Measurements from ENCODE around the gene GPR78.

The GPR78 gene

DNA sequence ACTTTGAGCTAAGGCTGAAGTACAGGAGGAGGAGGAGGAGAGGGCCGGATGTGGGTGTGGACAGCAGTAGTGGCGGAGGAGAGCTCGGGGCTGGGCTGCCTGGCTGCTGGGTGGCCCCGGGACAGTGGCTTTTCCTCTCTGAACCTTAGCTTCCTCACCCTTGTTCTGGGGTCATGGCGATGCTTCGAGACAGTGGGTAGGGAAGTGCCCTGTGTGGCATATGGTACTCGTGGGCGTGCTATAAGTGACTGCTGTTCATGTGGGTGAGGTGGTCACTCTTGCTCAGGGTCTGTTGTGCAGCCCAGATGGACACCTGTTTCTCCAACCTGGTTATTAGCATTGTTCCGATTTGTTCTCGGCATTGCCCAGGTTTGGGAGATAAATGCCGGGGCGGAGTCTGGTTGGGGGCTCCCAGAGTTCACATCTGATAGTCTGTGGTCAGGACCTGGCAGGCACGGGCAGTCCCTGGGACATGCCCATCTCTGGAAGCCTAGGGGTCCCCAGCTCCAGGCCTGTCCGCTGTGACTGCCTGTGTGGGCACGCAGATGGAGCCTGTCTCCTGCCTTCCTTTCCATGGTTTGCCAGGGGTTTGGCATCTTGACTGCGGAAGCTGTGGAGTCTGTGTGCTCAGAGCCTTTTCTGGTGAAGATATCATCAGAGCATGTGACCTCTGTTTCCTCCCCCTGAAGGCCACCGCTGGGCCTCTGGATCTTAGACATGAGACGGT, 7.4 kb downstream of the GPR78 start:
- DNase-seq: no peak

DNA sequence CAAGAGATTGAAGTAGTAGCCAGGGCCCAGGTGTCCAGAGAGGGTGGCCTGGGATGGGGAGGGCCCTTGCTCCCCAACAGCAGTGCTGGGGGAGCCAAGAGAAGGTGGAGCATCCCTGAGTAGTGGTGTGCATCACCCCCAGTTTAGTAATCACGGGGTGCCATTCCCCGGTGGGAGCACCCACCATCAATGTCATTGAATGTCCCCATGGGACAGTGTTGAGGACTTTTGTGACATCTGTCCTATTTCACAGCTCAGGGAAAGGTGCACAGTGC, 7.9 kb downstream of the GPR78 start:
- no peak for DNase-seq

DNA sequence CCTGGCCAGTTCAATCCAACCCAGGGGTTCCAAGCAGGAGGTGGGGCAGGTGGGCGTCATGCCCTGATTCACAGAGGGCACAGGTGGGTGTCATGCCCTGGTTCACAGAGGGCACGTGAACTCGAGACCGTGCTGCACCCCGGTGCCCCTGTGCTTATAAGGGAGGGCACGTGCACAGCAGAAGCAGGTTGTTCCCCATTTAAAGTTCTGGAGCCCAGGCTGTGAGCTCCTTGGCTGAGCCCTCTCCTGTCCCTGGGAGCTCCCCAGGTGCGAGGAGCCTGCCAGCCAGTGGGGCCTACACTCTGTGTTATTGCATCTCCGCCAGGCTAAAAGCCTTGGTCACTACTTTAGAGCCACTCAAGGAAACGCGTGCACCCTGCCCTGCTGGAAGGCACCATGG, 9.1 kb downstream of the GPR78 start:
- no peak for DNase-seq

DNA sequence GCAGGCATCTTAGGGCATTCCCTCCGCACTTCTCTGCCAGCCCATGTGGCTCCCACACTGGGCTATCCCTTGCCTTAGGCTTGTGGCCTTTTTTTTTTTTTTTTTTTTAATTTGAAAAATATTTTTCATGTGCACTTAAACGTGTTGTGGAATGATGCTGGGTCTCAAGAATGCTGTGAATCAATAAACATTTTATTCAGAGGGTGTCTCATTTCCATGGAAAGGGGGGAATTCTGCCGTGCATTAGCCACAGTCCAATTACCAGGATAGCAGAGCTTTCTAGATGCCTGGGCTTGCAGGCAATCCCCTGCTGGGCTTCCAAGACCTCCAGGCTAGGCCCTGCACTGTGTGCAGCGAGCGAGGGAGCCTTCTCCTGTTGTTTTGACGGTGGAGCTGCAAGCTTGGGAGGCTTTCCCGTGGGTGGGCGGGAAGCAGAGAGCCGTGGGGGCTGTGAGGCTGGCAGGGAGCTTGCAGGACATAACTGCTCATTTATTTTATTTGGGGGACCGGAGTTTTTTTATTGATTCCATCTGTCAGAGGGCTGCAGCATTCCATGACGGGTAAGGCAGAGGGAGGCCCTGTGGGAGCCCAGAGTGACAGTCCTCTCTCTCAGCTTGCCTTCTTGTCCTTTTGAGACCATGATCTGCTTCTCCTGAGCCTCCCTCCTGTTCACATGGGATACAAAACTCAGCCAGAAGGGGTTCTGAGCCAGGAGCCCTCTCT, 9.8 kb downstream of the GPR78 start:
- no peak for DNase-seq

DNA sequence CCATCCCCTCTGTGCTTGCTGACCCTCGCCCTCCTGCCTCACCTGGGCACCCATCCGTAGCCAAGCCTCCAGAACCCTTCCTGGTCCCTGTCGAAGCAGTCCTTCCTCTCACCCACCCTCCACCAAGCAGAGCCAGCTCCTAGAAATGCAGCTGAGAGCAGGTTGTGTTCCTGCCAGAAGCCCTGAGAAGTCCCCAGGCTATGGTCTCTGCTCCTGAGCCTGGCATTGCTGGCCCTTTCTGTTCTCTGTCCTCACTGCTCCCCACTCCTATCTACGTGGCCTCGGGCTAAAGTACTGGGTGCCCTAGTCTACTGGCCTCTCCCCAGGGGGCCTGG, 10.3 kb downstream of the GPR78 start:
- no peak for DNase-seq

DNA sequence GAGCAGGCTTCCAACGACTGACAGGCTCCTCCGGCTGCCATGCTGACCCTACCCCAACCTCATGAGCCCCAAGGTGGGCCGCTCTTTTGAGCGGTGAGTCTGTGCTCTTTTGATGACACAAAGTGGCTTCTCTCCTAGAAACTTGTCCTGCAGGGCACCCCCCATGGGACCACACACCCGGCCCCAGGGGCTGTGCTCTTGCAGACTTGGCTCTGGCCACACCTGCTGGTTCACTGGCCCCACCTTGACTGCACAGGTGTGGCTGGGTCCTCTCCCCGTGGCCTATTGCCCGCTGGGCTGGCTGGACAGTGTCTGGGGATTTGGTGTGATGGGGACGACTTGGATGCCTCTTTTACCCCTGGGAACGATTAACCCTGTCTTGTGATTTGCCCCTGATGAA, 10.9 kb downstream of the GPR78 start:
- DNase-seq: no peak

DNA sequence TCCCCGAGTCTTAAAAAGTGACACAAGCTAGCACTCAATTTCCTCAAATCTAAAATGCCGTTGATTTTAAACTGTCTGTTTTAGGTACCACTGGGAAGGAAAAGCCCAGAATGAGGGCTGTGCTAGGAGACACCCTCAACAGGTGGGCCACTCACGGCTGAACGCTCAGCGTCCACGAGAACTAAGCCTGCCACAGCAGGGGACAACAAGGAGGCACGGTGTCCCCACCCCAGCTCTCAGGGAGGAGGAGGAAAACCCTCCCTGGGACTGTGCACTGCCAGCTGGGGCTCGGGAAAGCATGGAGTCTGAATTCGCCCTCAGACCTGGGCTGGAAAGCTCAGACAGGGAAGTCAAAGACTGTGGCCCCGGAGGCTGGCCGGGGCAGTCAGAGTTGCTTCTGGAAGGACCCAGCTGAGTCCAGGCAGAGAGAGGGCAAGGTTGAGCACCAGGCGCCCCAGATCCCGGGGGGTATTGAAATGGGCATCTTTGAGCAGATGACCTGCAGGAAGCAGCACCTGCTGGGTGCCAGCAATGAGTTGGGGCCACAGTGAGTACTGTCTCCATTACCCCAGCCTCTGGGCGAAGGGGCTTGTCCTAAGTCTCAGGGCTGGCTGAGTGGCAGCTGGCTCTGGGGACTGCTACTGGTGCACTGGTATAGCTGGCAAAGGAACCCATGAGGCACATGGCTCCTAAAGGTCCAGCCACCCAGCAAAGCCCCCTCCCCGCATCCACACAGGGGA, 11.6 kb downstream of the GPR78 start:
- DNase-seq: no peak

DNA sequence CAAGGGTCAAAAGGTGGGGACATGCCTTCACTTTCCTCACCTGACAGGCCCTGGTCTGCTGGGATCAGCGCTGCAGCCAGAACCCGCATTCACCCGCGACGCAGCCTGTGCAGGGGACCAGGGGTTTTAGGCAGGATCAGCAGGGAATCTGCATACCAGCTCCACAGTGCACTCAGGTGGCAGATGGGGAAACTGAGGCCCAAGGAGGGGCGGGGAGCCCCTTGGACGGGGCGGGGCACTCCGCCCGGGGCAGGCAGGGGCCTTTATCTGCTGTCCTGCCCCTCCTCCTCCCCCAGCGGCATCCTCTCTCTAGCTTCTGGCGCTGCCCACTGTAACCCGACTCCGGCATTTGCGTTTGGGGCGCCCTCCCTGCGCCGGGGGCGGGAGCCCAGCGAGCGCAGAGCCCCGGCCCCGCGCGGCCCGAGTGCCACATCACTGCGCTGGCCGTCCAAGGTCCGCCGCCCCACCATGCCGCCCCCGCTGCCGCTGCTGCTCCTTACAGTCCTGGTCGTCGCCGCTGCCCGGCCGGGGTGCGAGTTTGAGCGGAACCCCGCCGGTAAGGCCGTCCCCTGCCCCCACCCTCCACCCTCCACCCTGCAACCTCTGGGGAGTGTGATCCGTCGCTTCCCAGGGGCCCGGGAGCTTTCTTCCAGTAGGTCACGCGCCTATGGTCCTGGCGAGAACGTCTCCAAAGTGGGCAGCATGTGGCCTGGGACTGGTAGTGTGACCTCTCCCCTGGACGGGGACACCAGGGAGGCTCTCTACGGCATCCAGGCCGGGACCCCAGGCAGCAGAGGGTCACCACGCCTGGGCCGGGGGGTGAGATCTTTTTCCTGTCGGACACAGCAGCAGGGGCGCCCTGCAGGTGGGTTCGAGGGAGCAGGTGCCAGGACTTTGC, 12.4 kb downstream of the GPR78 start, which contains the start of gene CPZ:
CPZ (plus strand) TSS at position 400 of the 898 bp plus-strand sequence; CDS start at position 469, 69 bp downstream.
- DNase-seq: no peak

DNA sequence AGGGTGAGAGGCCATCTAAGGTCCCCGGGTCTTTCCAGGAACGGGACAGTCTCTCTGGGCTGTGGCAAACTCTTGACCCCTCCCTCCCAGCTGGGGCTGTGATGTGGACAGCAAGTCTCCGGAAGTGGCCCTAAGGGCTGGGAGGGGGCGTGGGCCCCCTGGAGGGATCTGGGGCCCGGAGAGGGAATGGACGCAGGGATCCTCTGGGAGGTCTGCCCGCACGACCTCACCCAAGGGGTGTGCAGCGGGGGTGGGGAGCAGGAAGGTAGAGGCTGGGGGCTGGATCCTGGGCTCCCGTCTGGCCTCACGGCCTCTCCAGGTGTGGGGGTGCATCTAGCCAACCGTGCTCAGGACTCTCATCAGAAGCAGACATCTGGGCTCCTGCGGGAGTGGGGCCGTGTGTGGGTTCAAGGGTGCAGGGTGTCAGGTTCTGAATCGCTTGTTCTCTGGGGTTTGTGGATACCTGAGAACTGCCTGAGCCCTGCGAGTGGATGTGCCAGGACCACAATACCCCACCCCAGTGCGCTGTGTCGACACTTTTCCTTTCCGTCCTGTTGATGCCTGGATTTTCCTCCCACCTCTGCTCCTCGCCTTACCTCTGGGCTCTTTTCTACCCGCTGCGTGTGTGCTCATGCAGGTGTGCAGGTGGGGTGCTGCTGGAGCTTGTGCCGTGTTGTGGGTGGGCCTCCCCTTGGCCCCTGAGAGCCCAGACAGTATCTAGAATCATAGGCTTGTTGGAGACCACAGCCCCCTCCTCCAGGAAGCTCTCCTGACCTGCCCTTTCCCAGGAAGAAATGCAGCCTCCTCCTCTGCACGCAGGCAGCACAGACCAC, 13.3 kb downstream of the GPR78 start:
- DNase-seq: no peak

DNA sequence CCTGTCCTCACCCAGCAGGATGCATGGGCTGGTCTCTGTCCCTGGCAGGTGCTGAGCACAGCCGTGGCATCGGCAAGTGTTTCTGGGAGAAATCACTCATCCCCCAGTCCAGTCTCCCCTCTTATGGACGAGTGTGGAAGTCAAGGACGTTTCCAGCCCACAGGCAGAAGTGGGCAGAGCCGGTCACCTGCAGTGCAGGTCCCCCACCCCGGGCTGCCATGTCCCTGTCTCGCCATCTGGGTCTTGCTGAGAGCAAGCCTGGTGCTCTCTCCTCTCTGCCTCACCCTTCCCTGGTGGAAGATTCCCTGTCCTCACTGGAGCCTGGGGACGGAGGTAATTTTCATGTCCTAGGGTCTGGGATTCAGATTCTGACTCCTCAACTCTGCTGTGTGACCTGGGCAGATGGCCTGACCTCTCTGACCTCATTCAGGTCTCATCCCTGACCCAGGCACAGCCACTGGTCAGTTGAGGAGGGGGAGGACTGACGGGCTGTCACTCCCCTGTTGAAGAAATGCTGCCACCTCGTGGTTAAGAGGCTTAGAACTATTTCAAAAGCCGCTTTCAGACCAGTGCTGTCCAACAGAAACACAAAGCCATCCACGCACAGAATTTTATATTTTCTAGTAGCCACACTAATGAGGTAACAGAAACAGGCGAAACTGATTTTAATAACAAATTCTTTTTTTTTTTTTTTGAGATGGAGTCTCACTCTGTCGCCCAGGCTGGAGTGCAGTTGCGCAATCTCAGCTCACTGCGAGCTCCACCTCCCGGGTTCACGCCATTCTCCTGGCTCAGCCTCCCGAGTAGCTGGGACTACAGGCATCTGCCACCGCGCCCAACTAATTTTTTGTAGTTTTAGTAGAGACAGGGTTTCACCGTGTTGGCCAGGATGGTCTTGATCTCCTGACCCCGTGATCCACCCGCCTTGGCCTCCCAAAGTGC, 14.2 kb downstream of the GPR78 start:
- DNase-seq: no peak

DNA sequence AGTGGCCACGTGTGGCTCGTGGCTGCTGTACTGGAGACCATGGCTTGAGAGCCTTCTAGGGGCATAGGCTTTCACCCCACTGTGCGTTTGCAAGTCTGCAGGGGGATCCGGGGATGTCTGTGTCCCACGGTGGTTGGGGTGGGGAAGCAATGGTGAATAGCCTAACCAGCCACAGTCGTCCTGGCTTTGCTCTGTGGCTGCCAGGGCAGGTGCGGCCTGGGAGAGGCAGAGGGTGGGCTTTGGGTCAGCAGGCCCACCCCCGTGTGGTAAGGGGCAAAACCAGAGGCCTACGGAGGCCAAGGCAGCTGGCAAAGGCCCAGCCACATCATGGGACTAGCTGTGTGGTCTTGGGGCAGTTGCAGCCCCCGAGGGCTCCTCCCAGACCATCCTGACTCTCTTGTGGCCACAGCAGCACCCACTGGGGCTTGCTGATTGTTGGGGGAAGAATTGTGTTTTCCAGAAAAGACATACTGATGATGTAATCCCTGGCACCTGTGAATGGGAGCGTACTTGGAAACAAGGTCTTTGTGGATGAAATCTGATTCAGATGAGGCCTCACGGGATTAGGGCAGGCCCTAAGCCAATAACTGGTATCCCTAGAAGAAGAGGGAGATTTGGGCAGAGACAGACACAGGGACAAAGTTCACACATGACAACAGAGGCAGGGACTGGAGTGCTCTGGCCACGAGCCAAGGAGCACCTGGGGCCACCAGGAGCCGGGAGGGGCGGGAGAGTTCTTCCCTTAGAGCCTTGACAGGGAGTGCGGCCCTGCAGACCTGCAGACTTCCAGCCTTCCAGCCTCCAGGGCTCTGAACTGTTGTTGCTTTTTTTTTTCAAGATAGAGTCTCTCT, 15.3 kb downstream of the GPR78 start:
- no peak for DNase-seq

DNA sequence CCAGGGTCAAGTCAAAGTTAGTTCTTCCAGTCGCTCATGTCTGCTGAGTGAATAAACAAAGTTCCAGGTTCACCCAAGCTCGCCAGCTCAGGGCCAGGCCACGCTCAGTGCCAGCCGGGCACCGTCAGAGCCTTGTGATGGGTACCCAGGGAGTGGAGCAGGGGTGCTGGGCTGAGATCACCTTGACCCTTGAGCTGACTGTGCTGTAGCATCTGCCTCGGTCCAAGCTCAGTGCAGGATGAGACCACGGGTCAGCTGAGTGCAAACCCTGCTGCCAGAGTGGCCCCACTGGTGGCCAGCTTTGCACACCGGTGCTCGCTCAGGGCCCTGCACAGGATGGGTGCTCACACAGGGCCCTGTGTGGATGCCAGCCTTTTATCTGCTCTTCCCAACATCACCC, 16.7 kb downstream of the GPR78 start:
- no peak for DNase-seq

DNA sequence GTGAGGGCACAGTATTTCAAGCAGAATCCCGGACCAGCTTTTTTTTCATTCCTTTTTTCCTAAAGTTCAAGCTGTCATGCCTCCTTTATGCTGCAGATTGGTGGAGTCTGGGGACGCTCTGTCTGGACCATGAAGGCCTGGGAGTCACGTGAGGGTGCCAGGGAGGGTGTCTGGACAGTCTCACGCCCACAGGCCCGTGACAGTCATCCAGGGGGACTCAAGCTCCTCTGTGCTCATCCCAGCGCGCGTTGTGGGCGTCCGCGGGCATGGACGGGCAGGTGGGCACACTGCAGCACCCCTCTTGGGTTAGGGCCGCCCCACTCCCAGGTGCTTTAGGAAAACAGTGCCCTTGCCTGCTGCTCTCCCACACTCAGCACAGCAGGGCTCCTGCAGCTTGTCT, 17.1 kb downstream of the GPR78 start:
- no peak for DNase-seq

DNA sequence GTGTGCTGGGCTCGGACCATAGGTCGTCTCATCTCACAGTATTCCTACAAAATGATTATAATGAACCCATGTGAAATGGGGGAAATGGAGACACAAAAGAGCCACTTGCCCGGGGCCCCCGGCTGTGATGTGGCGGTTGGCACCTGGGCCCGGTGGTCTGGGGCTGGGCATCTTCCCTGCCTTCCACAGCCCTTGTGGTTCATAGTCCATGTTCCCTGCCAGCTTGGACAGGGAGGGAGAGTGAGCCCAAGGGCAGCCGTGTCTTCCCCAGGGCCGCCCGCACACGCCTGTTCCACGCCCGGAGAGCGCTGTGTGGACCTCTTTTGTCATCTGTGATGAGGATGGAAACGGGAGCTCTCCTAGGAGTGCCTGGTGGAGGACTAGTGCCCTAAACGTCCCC, 17.6 kb downstream of the GPR78 start:
- DNase-seq: no peak

DNA sequence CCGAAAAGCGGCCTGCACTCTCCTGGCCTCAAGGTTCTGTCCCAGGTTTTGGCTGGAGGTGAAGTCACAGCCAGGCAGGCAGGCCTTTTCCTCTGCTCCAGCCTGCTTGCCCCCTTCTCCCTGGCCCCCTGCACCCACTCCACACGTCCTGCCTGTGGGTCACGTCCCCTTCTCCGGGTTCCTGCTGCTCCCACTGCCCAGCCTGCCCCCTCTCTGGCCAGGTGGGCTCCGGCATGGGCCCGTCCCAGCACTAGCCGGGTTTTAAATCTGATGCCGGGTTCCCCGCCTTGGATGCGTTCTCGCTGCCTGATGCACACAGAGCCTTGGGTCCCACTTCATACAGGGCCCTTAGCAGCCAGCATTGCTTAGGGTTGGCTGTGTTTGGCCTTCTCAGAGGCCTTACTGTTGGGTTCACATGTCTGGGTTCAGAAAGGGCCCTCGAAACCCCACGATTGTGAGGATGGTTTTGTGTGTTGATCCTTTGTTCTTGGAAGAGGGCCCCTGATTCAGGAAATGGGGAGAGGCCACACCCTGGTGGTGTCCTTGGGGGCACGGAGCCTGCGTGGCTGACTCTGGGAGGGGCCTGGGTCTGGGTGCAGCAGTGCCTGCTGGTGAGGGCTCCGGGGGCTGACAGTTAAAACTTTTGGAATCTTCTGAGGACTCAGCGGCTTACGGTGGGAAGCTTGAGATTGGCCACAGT, 18.3 kb downstream of the GPR78 start:
- no peak for DNase-seq

DNA sequence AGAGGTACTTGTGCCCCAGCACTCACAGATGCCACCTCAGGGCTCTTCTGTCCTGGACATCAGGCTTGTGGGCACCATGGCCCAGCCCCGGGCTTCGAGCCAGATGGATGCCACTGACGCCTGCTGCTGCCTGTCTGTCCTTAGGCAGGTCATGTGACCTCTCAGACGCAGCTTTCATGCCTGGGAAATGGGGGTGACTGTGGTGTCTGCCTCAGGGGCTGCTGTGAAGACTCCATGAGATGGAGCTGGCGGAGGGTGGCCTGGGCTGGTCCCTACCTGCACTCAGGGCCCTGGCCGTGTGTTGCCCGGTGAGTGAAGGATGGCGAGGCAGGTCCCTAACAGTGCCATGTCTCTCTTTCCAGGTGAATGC, 18.9 kb downstream of the GPR78 start:
- DNase-seq: no peak

DNA sequence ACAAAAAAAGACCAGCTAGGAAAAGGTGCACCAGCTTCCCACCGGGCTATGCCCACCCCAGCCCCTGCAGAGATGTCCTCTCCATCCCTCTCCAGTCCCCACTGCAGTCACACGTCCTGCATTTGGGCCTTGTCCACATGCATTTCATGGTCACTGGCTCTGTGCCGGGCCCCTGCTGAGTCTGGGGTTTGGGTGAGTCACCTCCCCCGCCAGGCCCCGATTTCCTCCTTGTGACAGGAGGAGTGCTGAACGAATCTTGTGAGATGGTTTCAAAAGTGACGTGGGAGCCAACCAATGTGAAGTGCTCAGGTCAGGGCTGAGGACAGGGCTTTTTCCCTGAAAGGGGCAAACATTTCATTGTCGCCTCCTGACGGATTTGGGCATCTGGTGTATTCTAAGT, 19.5 kb downstream of the GPR78 start:
- no peak for DNase-seq

DNA sequence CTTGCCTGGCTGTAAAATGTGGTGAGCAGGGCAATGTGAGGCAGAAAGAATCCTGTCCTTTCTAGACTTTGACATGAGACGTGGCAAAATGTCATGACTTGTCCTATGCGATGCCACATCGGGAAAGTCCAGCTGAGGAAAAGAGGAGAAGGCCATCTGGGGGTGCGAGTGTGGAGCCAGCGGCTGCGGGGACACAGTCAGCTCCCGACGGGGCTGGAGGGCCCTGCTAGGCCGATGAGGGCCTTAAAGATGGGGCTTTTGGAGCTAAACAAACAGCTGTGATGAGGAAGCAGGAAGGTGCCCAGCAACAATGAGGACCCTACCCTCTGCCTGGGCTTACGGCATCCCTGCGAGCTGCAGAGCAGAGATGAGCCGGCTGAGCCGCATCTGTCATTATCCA, 20.1 kb downstream of the GPR78 start:
- no peak for DNase-seq

DNA sequence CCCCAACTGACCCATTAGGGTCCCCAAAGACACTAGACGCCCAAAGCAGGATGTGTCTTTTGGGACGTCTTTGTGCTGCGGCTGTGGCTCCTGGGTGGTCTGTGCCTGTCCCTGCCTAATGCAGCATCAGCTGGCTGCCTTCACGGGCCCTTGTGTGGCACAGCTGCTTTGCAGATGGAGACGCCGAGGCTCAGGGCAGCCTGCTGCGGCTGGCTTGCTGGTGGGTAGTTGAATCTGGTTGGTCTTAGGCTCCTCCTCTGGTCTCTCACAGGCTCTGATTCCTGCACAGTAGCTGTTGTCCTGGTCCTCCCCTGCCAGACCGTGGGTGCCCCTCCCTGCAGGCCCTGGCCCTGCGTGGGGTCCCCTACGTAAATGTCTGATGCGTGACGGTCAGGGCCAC, 20.5 kb downstream of the GPR78 start:
- no peak for DNase-seq

DNA sequence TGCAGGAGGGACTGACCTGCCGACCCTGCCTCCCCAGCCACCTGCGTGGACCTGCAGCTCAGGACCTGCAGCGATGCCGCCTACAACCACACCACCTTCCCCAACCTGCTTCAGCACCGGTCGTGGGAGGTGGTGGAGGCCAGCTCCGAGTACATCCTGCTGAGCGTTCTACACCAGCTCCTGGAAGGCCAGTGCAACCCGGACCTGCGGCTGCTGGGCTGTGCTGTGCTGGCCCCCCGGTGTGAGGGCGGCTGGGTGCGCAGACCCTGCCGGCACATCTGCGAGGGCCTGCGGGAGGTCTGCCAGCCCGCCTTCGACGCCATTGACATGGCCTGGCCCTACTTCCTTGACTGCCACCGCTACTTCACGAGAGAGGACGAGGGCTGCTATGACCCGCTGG, 20.9 kb downstream of the GPR78 start:
- no peak for DNase-seq
